Fibroblast of lung (primary cell): Measurements from ENCODE around the gene TIGD6. TPM values are rescaled to one million over a fixed set of nuclear protein-coding genes. Genes with fewer than 3 reads are reported as not detected.
A peak's percentile ranks its signal among the peaks of the same experiment; 100 is the strongest.

ENCODE experiments used
- DNase-seq, 2 donors: peaks; one replicate each; pipeline versions ENCODE4 v3.0.0 to v3.0.0-alpha.2; 2010; ENCODE audit warnings: low read depth in 2 of 2
- H2AFZ ChIP-seq: 2 replicates; pipeline ENCODE4 v1.5.1; 2012; ENCODE audit warnings: low read length, control low read depth, inconsistent platforms
- H3K27ac ChIP-seq: 2 replicates; pipeline ENCODE4 v1.5.1; 2011; ENCODE audit warnings: low read length, control low read depth; ENCODE audit not compliant: insufficient read depth
- H3K27me3 ChIP-seq: 2 replicates; pipeline ENCODE4 v1.5.1; 2011; ENCODE audit warnings: mild to moderate bottlenecking, low read length; ENCODE audit not compliant: control insufficient read depth, insufficient read depth
- H3K36me3 ChIP-seq: 2 replicates; pipeline ENCODE4 v1.5.1; 2011; ENCODE audit warnings: low read length; ENCODE audit not compliant: control insufficient read depth, insufficient read depth
- H3K4me1 ChIP-seq: 2 replicates; pipeline ENCODE4 v1.5.1; 2011; ENCODE audit warnings: low read length; ENCODE audit not compliant: control insufficient read depth, insufficient read depth; ENCODE audit errors: extremely low read depth
- H3K4me2 ChIP-seq: 2 replicates; pipeline ENCODE4 v1.5.1; 2011; ENCODE audit warnings: low read length, control low read depth; ENCODE audit not compliant: insufficient read depth; ENCODE audit errors: extremely low read depth
- H3K4me3 ChIP-seq, 4 experiments: fragments of 200-600 bp in 1 of 4; sonication (generic) in 1 of 4; replicated peaks in 1 of 4; 2 replicates each; pipeline ENCODE4 v1.5.1; 2011 to 2016; ENCODE audit warnings: low read length in 4 of 4, low read depth in 3 of 4, mild to moderate bottlenecking in 3 of 4, control low read depth in 2 of 4, inconsistent platforms in 1 of 4, mixed read lengths in 1 of 4; ENCODE audit not compliant: insufficient read depth in 1 of 4; ENCODE audit errors: control extremely low read depth in 1 of 4
- H3K79me2 ChIP-seq: 2 replicates; pipeline ENCODE4 v1.5.1; 2012; ENCODE audit warnings: mild to moderate bottlenecking, low read length, inconsistent platforms; ENCODE audit not compliant: control insufficient read depth, insufficient read depth
- H3K9ac ChIP-seq: 2 replicates; pipeline ENCODE4 v1.5.1; 2011; ENCODE audit warnings: mild to moderate bottlenecking, low read length, control low read depth; ENCODE audit not compliant: insufficient read depth
- H3K9me3 ChIP-seq: 2 replicates; pipeline ENCODE4 v1.5.1; 2012; ENCODE audit warnings: low read depth, low read length; ENCODE audit not compliant: control insufficient read depth, insufficient read depth
- H4K20me1 ChIP-seq: 2 replicates; pipeline ENCODE4 v1.5.1; 2011; ENCODE audit warnings: low read length; ENCODE audit not compliant: control insufficient read depth, insufficient read depth; ENCODE audit errors: extremely low read depth
- EZH2 ChIP-seq: IDR thresholded peaks from 2 replicates; pipeline ENCODE4 v1.5.1; 2012; ENCODE audit warnings: low read length, control low read depth, mild to moderate bottlenecking; ENCODE audit errors: missing control alignments
- polyA plus RNA-seq, 2 donors: library from polyadenylated mRNA; depleted of rRNA in 1 of 2; stranded (reverse) in 1 of 2; unstranded in 1 of 2; fragments of >200 nt; gene quantifications; 2 replicates each; pipeline ENCODE4 v1.2.1, GENCODE V29; 2011 to 2012; ENCODE audit warnings: missing spikeins in 1 of 2
- total RNA-seq: library from RNA; depleted of rRNA; stranded (reverse); fragments of >200 nt; gene quantifications from 2 replicates; pipeline ENCODE4 v1.2.1, GENCODE V29; 2014
- TF ChIP-seq, protein P1 (sequence below), 2 donors: IDR thresholded peaks in 1 of 2; conservative IDR thresholded peaks in 1 of 2; 1 replicate in 1 of 2; 2 replicates in 1 of 2; pipeline ENCODE4 v1.5.1; 2011 to 2012; ENCODE audit warnings: low read length in 2 of 2, control low read depth in 1 of 2, inconsistent platforms in 1 of 2, low read depth in 1 of 2, mild to moderate bottlenecking in 1 of 2

TIGD6 gene
- total and polyA plus RNA-seq, 2 donors (not counting 1 experiment from before 2014, with no cell fraction given), result 5.7 to 10.4 TPM

DNA sequence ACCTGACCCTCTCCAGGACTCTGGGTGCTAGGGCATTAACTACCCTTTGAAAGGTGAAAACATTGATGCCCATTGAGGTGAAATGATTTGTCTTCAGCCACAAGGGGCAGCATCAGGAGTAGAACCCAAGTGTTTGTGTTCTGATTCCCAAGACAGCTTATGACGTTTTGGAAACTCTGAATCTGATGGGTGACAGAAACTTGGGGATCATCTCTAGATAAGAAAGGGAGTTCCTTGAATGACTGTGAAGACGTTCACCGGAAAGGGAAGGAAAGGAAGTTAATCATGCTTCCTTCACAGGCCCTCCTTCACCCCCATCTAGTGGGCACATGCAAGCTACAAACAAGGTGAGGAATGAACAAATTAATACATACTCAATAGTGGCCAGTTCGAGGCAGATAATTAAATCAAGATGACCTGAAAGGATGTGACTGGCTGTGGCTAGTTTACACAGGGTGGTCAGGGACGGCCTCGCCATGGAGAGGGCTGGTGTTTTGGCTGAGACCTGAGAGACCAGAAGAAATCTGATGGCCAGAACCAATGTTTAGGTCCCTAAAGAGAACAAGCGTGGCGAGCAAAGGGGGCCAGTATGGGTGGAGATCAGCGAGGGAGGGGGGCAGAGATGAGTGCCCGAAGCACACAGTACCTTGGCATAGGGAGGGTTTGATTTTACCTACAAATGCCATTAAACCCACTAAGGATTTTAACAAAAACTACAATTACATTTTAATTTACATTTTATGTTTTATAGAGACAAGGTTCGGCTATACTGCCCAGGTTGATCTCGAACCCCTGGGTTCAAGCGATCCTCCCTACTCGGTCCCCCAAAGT lies 40.8 kb downstream of the TIGD6 start:
- Histone ChIP-seq H3K4me1 (peaks cover 5% of the 10 kb centered on the region), H3K4me2 (peak overlapping the region; percentile 61), H4K20me1 (no peaks in the 10 kb centered on the region), H3K9me3 (no peaks in the 10 kb centered on the region), H3K79me2 (no peaks in the 10 kb centered on the region), H2AFZ (peak overlapping the region; percentile 76), H3K36me3 (no peaks in the 10 kb centered on the region), H3K27ac (peak overlapping the region; percentile 68), H3K9ac (no peak overlapping the region), H3K4me3 (peak overlapping the region; percentile 33 to 84 (median 72)), H3K27me3 (no peaks in the 10 kb centered on the region)
- peak; percentile 51 to 73 for DNase-seq
- TF ChIP-seq EZH2, result no peak
- TF ChIP-seq, protein P1, sequence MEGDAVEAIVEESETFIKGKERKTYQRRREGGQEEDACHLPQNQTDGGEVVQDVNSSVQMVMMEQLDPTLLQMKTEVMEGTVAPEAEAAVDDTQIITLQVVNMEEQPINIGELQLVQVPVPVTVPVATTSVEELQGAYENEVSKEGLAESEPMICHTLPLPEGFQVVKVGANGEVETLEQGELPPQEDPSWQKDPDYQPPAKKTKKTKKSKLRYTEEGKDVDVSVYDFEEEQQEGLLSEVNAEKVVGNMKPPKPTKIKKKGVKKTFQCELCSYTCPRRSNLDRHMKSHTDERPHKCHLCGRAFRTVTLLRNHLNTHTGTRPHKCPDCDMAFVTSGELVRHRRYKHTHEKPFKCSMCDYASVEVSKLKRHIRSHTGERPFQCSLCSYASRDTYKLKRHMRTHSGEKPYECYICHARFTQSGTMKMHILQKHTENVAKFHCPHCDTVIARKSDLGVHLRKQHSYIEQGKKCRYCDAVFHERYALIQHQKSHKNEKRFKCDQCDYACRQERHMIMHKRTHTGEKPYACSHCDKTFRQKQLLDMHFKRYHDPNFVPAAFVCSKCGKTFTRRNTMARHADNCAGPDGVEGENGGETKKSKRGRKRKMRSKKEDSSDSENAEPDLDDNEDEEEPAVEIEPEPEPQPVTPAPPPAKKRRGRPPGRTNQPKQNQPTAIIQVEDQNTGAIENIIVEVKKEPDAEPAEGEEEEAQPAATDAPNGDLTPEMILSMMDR (conservative IDR thresholded peaks at IDR 0.05 in 1 of 2, IDR thresholded peaks at IDR 0.05 in 1 of 2; ENCODE audit: low read depth in 1 of 2, low read length in 2 of 2), result peak; percentile 48 to 56

DNA sequence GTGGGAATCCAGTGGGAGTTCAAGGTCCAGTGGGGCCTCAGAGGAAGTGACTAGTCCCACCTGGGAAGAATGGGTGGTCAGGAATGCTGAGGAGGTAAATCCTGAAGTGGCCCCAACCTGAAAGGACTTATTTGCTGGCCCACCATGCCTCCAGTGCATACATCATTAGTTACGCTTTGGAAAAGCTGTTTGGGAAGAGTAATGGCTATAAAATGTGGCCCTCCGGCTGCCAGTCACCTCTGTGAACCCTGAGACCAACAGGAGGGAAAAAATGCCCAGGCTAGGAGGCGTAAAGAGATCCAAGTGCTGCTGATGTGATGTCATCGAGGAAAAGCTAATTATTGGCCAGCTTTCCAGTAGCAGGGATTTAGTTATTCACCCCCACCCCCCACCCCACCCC lies 42.6 kb downstream of the TIGD6 start:
- peaks cover 5% of the 10 kb centered on the region for H3K4me1 ChIP-seq
- H3K4me3 ChIP-seq, result no peak overlapping the region
- TF ChIP-seq, protein P1 (conservative IDR thresholded peaks at IDR 0.05 in 1 of 2, IDR thresholded peaks at IDR 0.05 in 1 of 2; ENCODE audit: low read depth in 1 of 2, low read length in 2 of 2), result no peak
- no peak for TF ChIP-seq EZH2
- no peaks in the 10 kb centered on the region for H3K9me3 ChIP-seq
- no peak overlapping the region for H2AFZ ChIP-seq
- H3K27ac ChIP-seq, result no peak overlapping the region
- H4K20me1 ChIP-seq, result no peaks in the 10 kb centered on the region
- H3K4me2 ChIP-seq, result no peak overlapping the region
- H3K79me2 ChIP-seq, result no peaks in the 10 kb centered on the region
- H3K9ac ChIP-seq, result no peak overlapping the region
- no peaks in the 10 kb centered on the region for H3K36me3 ChIP-seq
- no peaks in the 10 kb centered on the region for H3K27me3 ChIP-seq
- peak in 1 of 2 donors; percentile 35 for DNase-seq

GRCh38 chr5:149956685-149957084 lies 43.8 kb downstream of the TIGD6 start:
- TF ChIP-seq, protein P1 (conservative IDR thresholded peaks at IDR 0.05 in 1 of 2, IDR thresholded peaks at IDR 0.05 in 1 of 2; ENCODE audit: low read depth in 1 of 2, low read length in 2 of 2), result no peak
- TF ChIP-seq EZH2, result no peak
- DNase-seq, result no peak
- H2AFZ ChIP-seq, result no peak overlapping the region

More at GRCh38 chr5:149956685-149957084, 43.8 kb downstream of the TIGD6 start:
- no peak overlapping the region for H3K27ac ChIP-seq
- no peak overlapping the region for H3K4me3 ChIP-seq
- H3K27me3 ChIP-seq, result no peaks in the 10 kb centered on the region
- no peaks in the 10 kb centered on the region for H3K36me3 ChIP-seq
- H3K79me2 ChIP-seq, result no peaks in the 10 kb centered on the region
- H4K20me1 ChIP-seq, result no peaks in the 10 kb centered on the region
- H3K4me1 ChIP-seq, result peaks cover 5% of the 10 kb centered on the region
- no peak overlapping the region for H3K9ac ChIP-seq
- H3K9me3 ChIP-seq, result no peaks in the 10 kb centered on the region
- H3K4me2 ChIP-seq, result no peak overlapping the region
